CD14-positive monocyte (primary cell): ENCODE results near the gene RPS24. TPM values are rescaled to one million over a fixed set of nuclear protein-coding genes. Genes with fewer than 3 reads are reported as not detected.
A peak's percentile ranks its signal among the peaks of the same experiment; 100 is the strongest.

Experiments
- DNase-seq, 3 donors: peaks; one replicate each; pipeline ENCODE4 v3.0.0-alpha.2; 2011 to 2022
- H2AFZ ChIP-seq: 2 replicates; pipeline ENCODE4 v1.6.0; 2012; ENCODE audit warnings: mild to moderate bottlenecking, low read depth, low read length, inconsistent platforms; ENCODE audit not compliant: insufficient read depth, poor library complexity, severe bottlenecking
- H3K27ac ChIP-seq, 2 donors: 1 replicate in 1 of 2; 2 replicates in 1 of 2; pipeline ENCODE4 v1.5.1; 2012 to 2013; ENCODE audit warnings: low read length in 2 of 2, control low read depth in 1 of 2, inconsistent platforms in 1 of 2, low read depth in 1 of 2, mild to moderate bottlenecking in 1 of 2
- H3K27me3 ChIP-seq, 2 donors: one replicate each; pipeline versions ENCODE4 v1.6.0 to v1.6.1; 2011 to 2013; ENCODE audit warnings: low read length in 2 of 2; ENCODE audit not compliant: control insufficient read depth in 2 of 2, insufficient read depth in 2 of 2
- H3K36me3 ChIP-seq, 2 donors: replicated peaks in 1 of 2; 1 replicate in 1 of 2; 2 replicates in 1 of 2; pipeline versions ENCODE4 v1.5.1 to v1.6.1; 2012 to 2013; ENCODE audit warnings: low read length in 2 of 2, control low read depth in 1 of 2, inconsistent platforms in 1 of 2, mild to moderate bottlenecking in 1 of 2; ENCODE audit not compliant: insufficient read depth in 2 of 2, control insufficient read depth in 1 of 2
- H3K4me1 ChIP-seq, 2 donors: 1 replicate in 1 of 2; 2 replicates in 1 of 2; pipeline versions ENCODE4 v1.5.1 to v1.6.1; 2012 to 2013; ENCODE audit warnings: low read length in 2 of 2, control low read depth in 1 of 2, inconsistent platforms in 1 of 2, mild to moderate bottlenecking in 1 of 2, moderate library complexity in 1 of 2; ENCODE audit not compliant: insufficient read depth in 2 of 2, control insufficient read depth in 1 of 2
- H3K4me2 ChIP-seq: replicated peaks from 2 replicates; pipeline ENCODE3; 2012; ENCODE audit warnings: low read length, moderate library complexity, mild to moderate bottlenecking; ENCODE audit not compliant: poor library complexity, severe bottlenecking; ENCODE audit errors: extremely low read depth
- H3K4me3 ChIP-seq, 3 experiments: fragments of 200-600 bp in 1 of 3; sonication (generic) in 1 of 3; replicated peaks in 1 of 3; 1 replicate in 2 of 3; 2 replicates in 1 of 3; pipeline ENCODE4 v1.5.1; 2011 to 2013; ENCODE audit warnings: low read length in 3 of 3, mild to moderate bottlenecking in 3 of 3, control low read depth in 2 of 3, low read depth in 2 of 3, inconsistent platforms in 1 of 3, moderate library complexity in 1 of 3
- H3K79me2 ChIP-seq: 2 replicates; pipeline ENCODE4 v1.6.0; 2012; ENCODE audit warnings: mild to moderate bottlenecking, control low read depth, inconsistent platforms, low read length, moderate library complexity; ENCODE audit not compliant: insufficient read depth
- H3K9ac ChIP-seq: 2 replicates; pipeline ENCODE4 v1.6.0; 2017; ENCODE audit warnings: low read length, mild to moderate bottlenecking; ENCODE audit not compliant: insufficient read depth, poor library complexity, severe bottlenecking
- H3K9me3 ChIP-seq, 2 donors: replicated peaks in 1 of 2; 1 replicate in 1 of 2; 2 replicates in 1 of 2; pipeline versions ENCODE4 v1.5.1 to v1.6.1; 2012 to 2013; ENCODE audit warnings: low read length in 2 of 2, control low read depth in 1 of 2; ENCODE audit not compliant: control insufficient read depth in 1 of 2, insufficient read depth in 1 of 2
- H4K20me1 ChIP-seq: 2 replicates; pipeline ENCODE4 v1.6.0; 2012; ENCODE audit warnings: mild to moderate bottlenecking, low read length, control low read depth, moderate library complexity; ENCODE audit not compliant: insufficient read depth
- H3K27ac Mint-ChIP-seq, 7 donors: one replicate each; pipeline ENCODE4 v1.8.0; 2020; ENCODE audit warnings: mild to moderate bottlenecking in 7 of 7, mixed read lengths in 7 of 7, moderate library complexity in 6 of 7, inconsistent platforms in 2 of 7
- H3K27me3 Mint-ChIP-seq, 3 donors: one replicate each; pipeline ENCODE4 v1.8.0; 2021 to 2022; ENCODE audit warnings: low read depth in 3 of 3, mild to moderate bottlenecking in 3 of 3, mixed read lengths in 3 of 3, moderate library complexity in 3 of 3, inconsistent platforms in 1 of 3
- H3K36me3 Mint-ChIP-seq, 2 donors: one replicate each; pipeline ENCODE4 v1.8.0; 2020; ENCODE audit warnings: mixed read lengths in 2 of 2, inconsistent platforms in 1 of 2, mild to moderate bottlenecking in 1 of 2
- H3K4me1 Mint-ChIP-seq: one replicate; pipeline ENCODE4 v1.8.0; 2020; ENCODE audit warnings: mild to moderate bottlenecking, mixed read lengths
- H3K4me3 Mint-ChIP-seq, 2 donors: one replicate each; pipeline ENCODE4 v1.8.0; 2020; ENCODE audit warnings: mild to moderate bottlenecking in 2 of 2, mixed read lengths in 2 of 2, moderate library complexity in 1 of 2
- H3K9me3 Mint-ChIP-seq, 7 donors: one replicate each; pipeline ENCODE4 v1.8.0; 2020 to 2022; ENCODE audit warnings: mixed read lengths in 7 of 7, mild to moderate bottlenecking in 6 of 7, moderate library complexity in 6 of 7, inconsistent platforms in 2 of 7
- CTCF ChIP-seq: fragments of 200-600 bp; IDR thresholded peaks from one replicate; pipeline ENCODE4 v1.8.0; 2022; ENCODE audit warnings: antibody characterized with exemption, mild to moderate bottlenecking
- WGBS: methylation state at CpG from one replicate; pipeline ENCODE4 v1.1.5; 2013; ENCODE audit warnings: missing lambda C conversion rate; ENCODE audit not compliant: insufficient coverage; 5-methylcytosine and 5-hydroxymethylcytosine counted together
- intact Hi-C, 2 donors: fragments of 100-400 bp; cut with micrococcal nuclease; formaldehyde crosslinking; loops; one replicate each; pipeline versions ENCODE4 v1.15.0 to v1.15.1; 2023
- polyA minus RNA-seq: library from RNA; depleted of rRNA, polyadenylated mRNA; stranded (reverse); fragments of >200 nt; gene quantifications from 2 replicates; pipeline ENCODE4 v1.2.3, GENCODE V29; 2012
- polyA plus RNA-seq, 3 donors: library from polyadenylated mRNA; depleted of rRNA in 1 of 3; unstranded in 2 of 3; stranded (reverse) in 1 of 3; fragments of 300-500 nt in 2 of 3; fragments of >200 nt in 1 of 3; fragmentation: Illumina TruSeq in 2 of 3; gene quantifications; 1 replicate in 2 of 3; 2 replicates in 1 of 3; pipeline ENCODE4 v1.2.3, GENCODE V29; 2012 to 2021
- total RNA-seq, 12 experiments: library from RNA in 1 of 12; stranded (reverse) in 1 of 12; fragments of 120-200 nt in 1 of 12; gene quantifications; one replicate each; pipeline ENCODE4 v1.2.4 and lab custom pipeline; 2013 to 2026; ENCODE audit warnings: mixed read lengths in 6 of 12, inconsistent platforms in 1 of 12

The RPS24 gene
- total RNA-seq (2013), result 5,872 TPM
- 1,000 to 10,000 TPM in 1 of 3 donors, 100 to 1,000 TPM in 2; 801 to 2,073 (median 840) TPM for polyA plus RNA-seq
- polyA minus RNA-seq, result 853 and 1,498 TPM in 2 replicates
- total RNA-seq (lab: John Stamatoyannopoulos, UW), result 293 to 963 (median 858) reads per million in 11 experiments

- no peak for TF ChIP-seq CTCF
- WGBS, result 0% methylated on average over 39 of the region's 55 CpGs
- intact Hi-C loops, result loop anchor here in 1 of 2 donors (5.0 kb wide), 1 partner anchor 268 kb away; no protein-coding TSS in a partner anchor
- peaks cover 37 to 39% of the 10 kb centered on the region in 2 donors for H3K36me3 Mint-ChIP-seq
- Histone ChIP-seq H3K27ac (peak within 1 kb of the TSS; percentile 6 to 79), H3K4me2 (peak within 1 kb of the TSS; percentile 96), H3K4me1 (peaks cover 22 to 24% of the 10 kb centered on the region in 2 donors), H3K4me3 (peak within 1 kb of the TSS; percentile 67 to 98 (median 89)), H3K79me2 (peaks cover 56% of the 10 kb centered on the region), H2AFZ (peak within 1 kb of the TSS; percentile 90), H3K9ac (peak within 1 kb of the TSS; percentile 71), H3K9me3 (no peaks in the 10 kb centered on the region), H3K36me3 (peaks cover 38 to 40% of the 10 kb centered on the region in 2 donors), H3K27me3 (no peaks in the 10 kb centered on the region), H4K20me1 (peaks cover 45% of the 10 kb centered on the region)
- H3K4me1 Mint-ChIP-seq, result peaks cover 39% of the 10 kb centered on the region
- DNase-seq, result peak; percentile 94 to 95 (median 95)
- H3K9me3 Mint-ChIP-seq, result no peaks in the 10 kb centered on the region
- H3K4me3 Mint-ChIP-seq, result peak within 1 kb of the TSS; percentile 85 to 95
- H3K27ac Mint-ChIP-seq, result peak within 1 kb of the TSS; percentile 73 to 92 (median 81)
- H3K27me3 Mint-ChIP-seq, result peaks cover 0 to 6% (median 0%) of the 10 kb centered on the region in 3 donors
These were observed at the start of gene RPS24 for GRCh38 chr10:78033637-78034470. Gene RPS24 (plus strand): TSS chr10:78033863. CDS start chr10:78033902, 39 bp downstream.

- Histone ChIP-seq H3K79me2 (no peaks in the 10 kb centered on the region), H3K9ac (no peak overlapping the region), H3K4me3 (no peak overlapping the region), H3K4me2 (no peak overlapping the region), H4K20me1 (no peaks in the 10 kb centered on the region), H3K27me3 (no peaks in the 10 kb centered on the region), H3K4me1 (no peaks in the 10 kb centered on the region), H2AFZ (no peak overlapping the region), H3K27ac (no peak overlapping the region), H3K36me3 (peaks cover 94 to 100% of the 10 kb centered on the region in 2 donors), H3K9me3 (no peaks in the 10 kb centered on the region)
- Mint-ChIP-seq H3K4me3 (no peak overlapping the region), H3K4me1 (no peaks in the 10 kb centered on the region), H3K27me3 (no peaks in the 10 kb centered on the region), H3K9me3 (no peaks in the 10 kb centered on the region), H3K36me3 (peaks cover 95 to 100% of the 10 kb centered on the region in 2 donors), H3K27ac (no peak overlapping the region)
- intact Hi-C loops, result no loop called here
- no peak for TF ChIP-seq CTCF
- 87% methylated on average over 4 of the region's 4 CpGs for WGBS
- no peak for DNase-seq
These were observed 48.7 kb upstream of the RPS24 start for GRCh38 chr10:77984986-77985385.
